GM12878 (cell line): Measurements from ENCODE around the gene OR1A1. TPM values are rescaled to one million over a fixed set of nuclear protein-coding genes. Genes with fewer than 3 reads are reported as not detected.

ENCODE experiments used
- ATAC-seq: fragments of 200-7000 bp; cut with Tn5 transposase; 3 replicates; pipeline ENCODE4 v1.9.1; 2020; ENCODE audit warnings: mild to moderate bottlenecking, moderate library complexity
- BruUV-seq: library from RNA; stranded (reverse); fragments of 400-500 nt; replicated peaks from 2 replicates; lab custom pipeline; 2021; lab: Mats Ljungman, UMichigan
- CTCF ChIA-PET: fragments of 300-600 bp; sonication (Branson Sonifier 250); formaldehyde crosslinking; extraction: SDS; loops from one replicate; lab custom pipeline; 2021; ENCODE audit warnings: inconsistent platforms; lab: Yijun Ruan, JAX
- POLR2A ChIA-PET: fragments of 350-600 bp; formaldehyde crosslinking; extraction: SDS; loops from one replicate; lab custom pipeline; 2021; ENCODE audit warnings: inconsistent platforms; lab: Charles Lee
- RAD21 ChIA-PET: fragments of 300-600 bp; sonication (Branson Sonifier 250); formaldehyde crosslinking; loops from one replicate; lab custom pipeline; 2023; ENCODE audit warnings: antibody characterized with exemption; ENCODE audit not compliant: unreplicated experiment; lab: Charles Lee
- SMC1A ChIA-PET: fragments of 300-600 bp; sonication (Branson Sonifier 250); formaldehyde crosslinking; loops from one replicate; lab custom pipeline; 2023; ENCODE audit not compliant: unreplicated experiment, uncharacterized antibody; lab: Charles Lee
- DNase-seq: peaks from one replicate; pipeline ENCODE4 v3.0.0-alpha.2; 2011; ENCODE audit warnings: low read depth, low spot score
- FAIRE-seq: peaks from 3 replicates; lab custom pipeline; 2011; peaks lifted over from hg19 to GRCh38; lab: Jason Lieb, UNC
- H2AFZ ChIP-seq: 2 replicates; pipeline ENCODE4 v1.6.0; 2011; ENCODE audit warnings: low read depth, low read length, control low read depth; ENCODE audit not compliant: control insufficient read depth
- H3K27ac ChIP-seq: 2 replicates; pipeline ENCODE4 v1.5.1; 2011; ENCODE audit warnings: control low read depth; ENCODE audit not compliant: control insufficient read depth, insufficient read depth
- H3K27me3 ChIP-seq, 2 experiments: replicated peaks in 1 of 2; 2 replicates each; pipeline versions ENCODE4 v1.6.0 to v1.6.1; 2011; ENCODE audit warnings: low read length in 1 of 2; ENCODE audit not compliant: control insufficient read depth in 2 of 2, insufficient read depth in 2 of 2
- H3K36me3 ChIP-seq, 2 experiments: 2 replicates each; pipeline ENCODE4 v1.5.1; 2011; ENCODE audit warnings: low read length in 1 of 2; ENCODE audit not compliant: control insufficient read depth in 2 of 2, insufficient read depth in 2 of 2
- H3K4me1 ChIP-seq: 2 replicates; pipeline ENCODE4 v1.6.1; 2011; ENCODE audit warnings: mild to moderate bottlenecking, low read length, moderate library complexity, mixed read lengths; ENCODE audit not compliant: control insufficient read depth, insufficient read depth
- H3K4me2 ChIP-seq: 2 replicates; pipeline ENCODE4 v1.6.0; 2011; ENCODE audit warnings: control low read depth; ENCODE audit not compliant: control insufficient read depth, insufficient read depth
- H3K4me3 ChIP-seq: fragments of 200-600 bp; sonication (generic); 2 replicates; pipeline ENCODE4 v1.5.1; 2016
- H3K79me2 ChIP-seq: 2 replicates; pipeline ENCODE4 v1.6.0; 2011; ENCODE audit warnings: low read length; ENCODE audit not compliant: control insufficient read depth, insufficient read depth
- H3K9ac ChIP-seq: 2 replicates; pipeline ENCODE4 v1.8.0; 2011; ENCODE audit warnings: low read length, control low read depth, mixed read lengths; ENCODE audit not compliant: control insufficient read depth, insufficient read depth
- H3K9me3 ChIP-seq: replicated peaks from 3 replicates; pipeline ENCODE4 v1.5.1; 2011; ENCODE audit warnings: mild to moderate bottlenecking, low read length; ENCODE audit not compliant: control insufficient read depth, insufficient read depth
- H4K20me1 ChIP-seq: 2 replicates; pipeline ENCODE4 v1.6.0; 2011; ENCODE audit not compliant: control insufficient read depth, insufficient read depth
- CTCF ChIP-seq, 3 experiments: IDR thresholded peaks in 2 of 3; conservative IDR thresholded peaks in 1 of 3; 2 replicates each; pipeline ENCODE4 v1.5.1; 2011; ENCODE audit warnings: low read depth in 3 of 3, low read length in 3 of 3, mild to moderate bottlenecking in 3 of 3, control low read depth in 2 of 3, moderate library complexity in 2 of 3, inconsistent platforms in 1 of 3, mixed read lengths in 1 of 3; ENCODE audit not compliant: control insufficient read depth in 2 of 3, insufficient read depth in 1 of 3; ENCODE audit errors: extremely low read depth in 1 of 3
- EGR1 ChIP-seq, 2 experiments: IDR thresholded peaks; 1 replicate in 1 of 2; 2 replicates in 1 of 2; pipeline ENCODE4 v1.6.1; 2011 to 2012; ENCODE audit warnings: low read depth in 2 of 2, low read length in 2 of 2, borderline replicate concordance in 1 of 2, mild to moderate bottlenecking in 1 of 2, moderate library complexity in 1 of 2
- IKZF2 ChIP-seq, 2 experiments: fragments of 450-650 bp; IDR thresholded peaks; 2 replicates each; pipeline ENCODE4 v1.6.1; 2017; ENCODE audit warnings: mild to moderate bottlenecking in 2 of 2, moderate library complexity in 2 of 2
- IRF3 ChIP-seq: fragments of 450-650 bp; IDR thresholded peaks from 2 replicates; pipeline ENCODE4 v1.6.1; 2014; ENCODE audit warnings: mild to moderate bottlenecking
- IRF4 ChIP-seq: IDR thresholded peaks from 2 replicates; pipeline ENCODE4 v1.6.1; 2011; ENCODE audit warnings: low read depth, low read length
- NFYA ChIP-seq: IDR thresholded peaks from 2 replicates; pipeline ENCODE4 v1.6.1; 2011; ENCODE audit warnings: low read depth, mild to moderate bottlenecking, low read length, improper control_type of control experiment, borderline replicate concordance
- RUNX3 ChIP-seq: IDR thresholded peaks from 2 replicates; pipeline ENCODE4 v1.6.1; 2012; ENCODE audit warnings: low read length, inconsistent platforms
- SPI1 ChIP-seq: IDR thresholded peaks from 2 replicates; pipeline ENCODE4 v1.6.1; 2011; ENCODE audit warnings: low read depth, mild to moderate bottlenecking, low read length, moderate library complexity, borderline replicate concordance; ENCODE audit not compliant: insufficient read depth
- SUPT20H ChIP-seq: IDR thresholded peaks from 2 replicates; pipeline ENCODE4 v1.6.1; 2011; ENCODE audit warnings: low read depth, mild to moderate bottlenecking, low read length, moderate library complexity, borderline replicate concordance; ENCODE audit not compliant: control insufficient read depth
- WGBS: methylation state at CpG from one replicate; pipeline ENCODE4 v1.1.6; 2016; ENCODE audit warnings: low lambda C conversion rate; ENCODE audit not compliant: insufficient replicate concordance, insufficient coverage; ENCODE audit errors: missing lambda C conversion rate; 5-methylcytosine and 5-hydroxymethylcytosine counted together
- in situ Hi-C: fragments of 300-500 bp; cut with MboI; formaldehyde crosslinking; loops from 9 replicates; pipeline ENCODE4 v1.14.3; 2018; ENCODE audit warnings: mixed read lengths
- intact Hi-C: fragments of 100-400 bp; cut with micrococcal nuclease; formaldehyde crosslinking; loops from one replicate; pipeline ENCODE4 v1.14.2; 2022; ENCODE audit not compliant: unreplicated experiment
- polyA plus RNA-seq, 11 experiments: library from polyadenylated mRNA; depleted of rRNA in 4 of 11; unstranded in 6 of 11; stranded (reverse) in 5 of 11; fragments of >200 nt; fragmentation: Nextera tagmentation in 4 of 11; fragmentation: Illumina TruSeq in 1 of 11; extraction: Ambion mirVana in 4 of 11; extraction: Trizol in 1 of 11; gene quantifications; 1 replicate in 1 of 11; 2 replicates in 10 of 11; pipeline versions ENCODE4 v1.2.1 to v1.2.3, GENCODE V29; 2011 to 2016; ENCODE audit warnings: inconsistent platforms in 2 of 11, missing spikeins in 2 of 11, low read depth in 1 of 11
- total RNA-seq, 4 experiments: library from RNA; depleted of rRNA in 3 of 4; stranded (reverse); fragments of >200 nt in 3 of 4; fragmentation: Illumina TruSeq in 1 of 4; extraction: Trizol in 1 of 4; gene quantifications; 2 replicates each; pipeline versions ENCODE4 v1.2.1 to v1.2.3, GENCODE V29; 2013 to 2021

Gene OR1A1
- total and polyA plus RNA-seq, 10 of the 15 experiments (the other 5 are each of a cell fraction or from before 2014, with no cell fraction given) = not detected

GRCh38 chr17:3167574-3167973 lies 39.9 kb upstream of the OR1A1 start:
- Histone ChIP-seq H3K4me2 (peak overlapping the region; percentile 73), H3K9me3 (no peaks in the 10 kb centered on the region; the same call in 2 of the 3 replicates), H2AFZ (no peak overlapping the region), H3K36me3 (no peaks in the 10 kb centered on the region), H3K27ac (no peak overlapping the region), H3K79me2 (no peaks in the 10 kb centered on the region), H4K20me1 (no peaks in the 10 kb centered on the region), H3K4me3 (no peak overlapping the region), H3K4me1 (no peaks in the 10 kb centered on the region), H3K9ac (no peak overlapping the region), H3K27me3 (no peaks in the 10 kb centered on the region)
- SMC1A ChIA-PET = no interaction called here
- intact Hi-C loops = no loop called here
- CTCF ChIA-PET = no interaction called here
- under 1% methylated on average over 5 of the region's 5 CpGs for WGBS
- POLR2A ChIA-PET = interaction anchor here (0.6 kb wide), 1 partner anchor 569 kb away, joined by 4 read pairs; no protein-coding TSS in a partner anchor
- ATAC-seq (peak; percentile 62), FAIRE-seq (peak; percentile 89), DNase-seq (peak; percentile 17)
- BruUV-seq = no TSS peak
- TF ChIP-seq SPI1 (peak; percentile 92), IKZF2 (IDR thresholded peaks at IDR 0.05) (peak; percentile 36 to 42; a peak in 2 of 4 replicates), IRF4 (peak; percentile 65; the same call in 1 of the 2 replicates), RUNX3 (no peak)
- in situ Hi-C loops = no loop called here
- RAD21 ChIA-PET = no interaction called here

- FAIRE-seq (no peak), DNase-seq (no peak), ATAC-seq (no peak)
- H4K20me1 ChIP-seq = no peaks in the 10 kb centered on the region
- intact Hi-C loops = no loop called here
- CTCF ChIA-PET = no interaction called here
- in situ Hi-C loops = no loop called here
- H3K27me3 ChIP-seq = no peaks in the 10 kb centered on the region
- no peaks in the 10 kb centered on the region for H3K4me1 ChIP-seq
- no peak overlapping the region for H3K9ac ChIP-seq
- POLR2A ChIA-PET = no interaction called here
- 0% methylated on average over 4 of the region's 4 CpGs for WGBS
- no peaks in the 10 kb centered on the region for H3K79me2 ChIP-seq
- H3K4me3 ChIP-seq = no peak overlapping the region
- RAD21 ChIA-PET = no interaction called here
- no peak overlapping the region for H3K27ac ChIP-seq
- no peaks in the 10 kb centered on the region for H3K36me3 ChIP-seq
- H3K4me2 ChIP-seq = no peak overlapping the region
- no TSS peak for BruUV-seq
- TF ChIP-seq CTCF (IDR thresholded peaks at IDR 0.05 in 2 of 3, conservative IDR thresholded peaks at IDR 0.05 in 1 of 3; ENCODE audit: control insufficient read depth in 2 of 3, extremely low read depth in 1 of 3, insufficient read depth in 1 of 3, low read depth in 3 of 3, low read length in 3 of 3) (no peak), EGR1 (IDR thresholded peaks at IDR 0.05; ENCODE audit: borderline replicate concordance in 1 of 2, low read depth in 2 of 2, low read length in 2 of 2) (no peak), SPI1 (no peak), IRF3 (no peak), NFYA (no peak), SUPT20H (no peak), IKZF2 (IDR thresholded peaks at IDR 0.05) (no peak)
- SMC1A ChIA-PET = no interaction called here
- no peak overlapping the region for H2AFZ ChIP-seq
- no peaks in the 10 kb centered on the region for H3K9me3 ChIP-seq
These were observed 17.5 kb upstream of the OR1A1 start for GRCh38 chr17:3189961-3190360.
